HepG2 (cell line): Measurements from ENCODE around the gene ANKS3. TPM values are rescaled to one million over a fixed set of nuclear protein-coding genes. Genes with fewer than 3 reads are reported as not detected.

ENCODE experiments used
- ATAC-seq: fragments of 200-7000 bp; cut with Tn5 transposase; 3 replicates; pipeline ENCODE4 v1.9.1; 2020; ENCODE audit warnings: mild to moderate bottlenecking, moderate library complexity
- BruUV-seq: library from RNA; stranded (reverse); fragments of 400-500 nt; replicated peaks from 2 replicates; lab custom pipeline; 2021; lab: Mats Ljungman, UMichigan
- CTCF ChIA-PET: fragments of 300-600 bp; formaldehyde crosslinking; extraction: SDS; loops from one replicate; lab custom pipeline; 2021; ENCODE audit warnings: low total read pairs, inconsistent platforms, low intra/inter-chr PET ratio; lab: Yijun Ruan, JAX
- POLR2A ChIA-PET: fragments of 350-600 bp; sonication (Branson Sonifier 250); formaldehyde crosslinking; loops from one replicate; lab custom pipeline; 2020; ENCODE audit warnings: antibody characterized with exemption, inconsistent platforms; lab: Yijun Ruan, JAX
- DNase-seq: peaks from one replicate; pipeline ENCODE4 v3.0.0-alpha.2; 2015; ENCODE audit warnings: low spot score
- FAIRE-seq: peaks from 3 replicates; lab custom pipeline; 2011; peaks lifted over from hg19 to GRCh38; lab: Jason Lieb, UNC
- H2AFZ ChIP-seq: one replicate; pipeline ENCODE4 v1.6.1; 2011; ENCODE audit warnings: low read length, inconsistent platforms
- H3K27ac ChIP-seq: fragments of 300-600 bp; 3 replicates; pipeline ENCODE4 v1.8.0; 2011; ENCODE audit warnings: mixed run types, mild to moderate bottlenecking, mixed read lengths, low read length, inconsistent platforms; ENCODE audit not compliant: insufficient read depth; ENCODE audit errors: extremely low read length
- H3K27me3 ChIP-seq, 2 experiments: fragments of 200-600 bp in 1 of 2; 2 replicates in 1 of 2; 3 replicates in 1 of 2; pipeline versions ENCODE4 v1.6.0 to v1.8.0; 2011; ENCODE audit warnings: low read length in 2 of 2, mild to moderate bottlenecking in 2 of 2, moderate library complexity in 2 of 2, inconsistent platforms in 1 of 2; ENCODE audit not compliant: insufficient read depth in 2 of 2, control insufficient read depth in 1 of 2
- H3K36me3 ChIP-seq, 2 experiments: fragments of 200-600 bp in 1 of 2; replicated peaks in 1 of 2; 2 replicates in 1 of 2; 3 replicates in 1 of 2; pipeline versions ENCODE4 v1.5.1 to v1.8.0; 2011; ENCODE audit warnings: low read length in 2 of 2, inconsistent platforms in 1 of 2; ENCODE audit not compliant: insufficient read depth in 2 of 2, control insufficient read depth in 1 of 2
- H3K4me1 ChIP-seq: 2 replicates; pipeline ENCODE4 v1.5.1; 2012; ENCODE audit warnings: low read length, inconsistent platforms; ENCODE audit not compliant: insufficient read depth
- H3K4me2 ChIP-seq: 2 replicates; pipeline ENCODE4 v1.6.0; 2011; ENCODE audit warnings: low read depth, low read length, inconsistent platforms
- H3K4me3 ChIP-seq, 3 experiments: fragments of 200-600 bp in 1 of 3; sonication (generic), shearing (Covaris generic) in 1 of 3; replicated peaks in 1 of 3; 2 replicates each; pipeline ENCODE4 v1.5.1; 2011 to 2016; ENCODE audit warnings: low read length in 3 of 3, inconsistent platforms in 2 of 3, low read depth in 2 of 3, mild to moderate bottlenecking in 2 of 3, control low read depth in 1 of 3, mixed read lengths in 1 of 3; ENCODE audit not compliant: insufficient read depth in 1 of 3
- H3K79me2 ChIP-seq: one replicate; pipeline ENCODE4 v1.6.1; 2011; ENCODE audit warnings: low read length, inconsistent platforms; ENCODE audit not compliant: insufficient read depth
- H3K9ac ChIP-seq: 2 replicates; pipeline ENCODE4 v1.6.0; 2011; ENCODE audit warnings: mild to moderate bottlenecking, low read depth, low read length, inconsistent platforms; ENCODE audit not compliant: insufficient read depth
- H3K9me3 ChIP-seq: 2 replicates; pipeline ENCODE4 v1.5.1; 2012; ENCODE audit warnings: mild to moderate bottlenecking, low read length
- H4K20me1 ChIP-seq: 2 replicates; pipeline ENCODE4 v1.6.0; 2011; ENCODE audit warnings: inconsistent platforms, mild to moderate bottlenecking, low read length, moderate library complexity; ENCODE audit not compliant: insufficient read depth
- ATF1 ChIP-seq: IDR thresholded peaks from 2 replicates; pipeline ENCODE4 v1.6.1; 2016; ENCODE audit warnings: mild to moderate bottlenecking, control low read depth
- ATF7-NPFF ChIP-seq: sonication (generic); formaldehyde crosslinking; IDR thresholded peaks from 2 replicates; pipeline ENCODE4 v1.8.1; 2023; ENCODE audit warnings: mild to moderate bottlenecking, low read depth, missing genetic modification reagents, moderate library complexity
- CHCHD3 ChIP-seq: sonication (generic); formaldehyde crosslinking; IDR thresholded peaks from 2 replicates; pipeline ENCODE4 v1.8.0; 2022; ENCODE audit warnings: mild to moderate bottlenecking, missing genetic modification reagents, moderate library complexity
- CREBL2 ChIP-seq: sonication (generic); formaldehyde crosslinking; IDR thresholded peaks from 2 replicates; pipeline ENCODE4 v1.8.1; 2023; ENCODE audit warnings: missing genetic modification reagents, mild to moderate bottlenecking, borderline replicate concordance
- KDM5A ChIP-seq: fragments of 200-600 bp; sonication (generic); IDR thresholded peaks from 2 replicates; pipeline ENCODE4 v1.7.0; 2018; ENCODE audit warnings: antibody characterized with exemption, mild to moderate bottlenecking, low read length, borderline replicate concordance
- NFIC ChIP-seq: IDR thresholded peaks from 2 replicates; pipeline ENCODE4 v1.6.1; 2012; ENCODE audit warnings: mild to moderate bottlenecking, low read length, inconsistent platforms
- RXRA ChIP-seq: sonication (generic); formaldehyde crosslinking; IDR thresholded peaks from 2 replicates; pipeline ENCODE4 v1.5.1; 2020; ENCODE audit warnings: missing genetic modification reagents
- ZBTB7A ChIP-seq: sonication (generic); formaldehyde crosslinking; IDR thresholded peaks from 2 replicates; pipeline ENCODE4 v1.8.0; 2022; ENCODE audit warnings: mild to moderate bottlenecking, missing genetic modification reagents
- ZFP36L1 ChIP-seq: sonication (generic); formaldehyde crosslinking; IDR thresholded peaks from 2 replicates; pipeline ENCODE4 v1.8.0; 2022; ENCODE audit warnings: mild to moderate bottlenecking, missing genetic modification reagents, moderate library complexity
- ZKSCAN5 ChIP-seq: sonication (generic); formaldehyde crosslinking; IDR thresholded peaks from 2 replicates; pipeline ENCODE4 v1.5.1; 2020; ENCODE audit warnings: mild to moderate bottlenecking, missing genetic modification reagents
- ZNF234 ChIP-seq: sonication (generic); formaldehyde crosslinking; conservative IDR thresholded peaks from 2 replicates; pipeline ENCODE4 v1.5.1; 2020; ENCODE audit warnings: mild to moderate bottlenecking, missing genetic modification reagents
- ZNF496 ChIP-seq: sonication (generic); formaldehyde crosslinking; IDR thresholded peaks from 2 replicates; pipeline ENCODE4 v1.8.1; 2023; ENCODE audit warnings: mild to moderate bottlenecking, moderate library complexity, missing genetic modification reagents; ENCODE audit not compliant: insufficient replicate concordance
- ZNF549 ChIP-seq: sonication (generic); formaldehyde crosslinking; IDR thresholded peaks from 2 replicates; pipeline ENCODE4 v1.5.0; 2020; ENCODE audit warnings: missing genetic modification reagents
- ZNF704 ChIP-seq: sonication (generic); formaldehyde crosslinking; IDR thresholded peaks from 2 replicates; pipeline ENCODE4 v1.8.1; 2023; ENCODE audit warnings: mild to moderate bottlenecking, inconsistent platforms, moderate library complexity, missing genetic modification reagents, borderline replicate concordance
- ZNF749 ChIP-seq: sonication (generic); formaldehyde crosslinking; IDR thresholded peaks from 2 replicates; pipeline ENCODE4 v1.8.0; 2022; ENCODE audit warnings: mild to moderate bottlenecking, missing genetic modification reagents, moderate library complexity, borderline replicate concordance
- ZNF766 ChIP-seq: sonication (generic); formaldehyde crosslinking; IDR thresholded peaks from 2 replicates; pipeline ENCODE4 v1.5.0; 2020; ENCODE audit warnings: missing genetic modification reagents, borderline replicate concordance
- ZNF768 ChIP-seq: sonication (generic); formaldehyde crosslinking; IDR thresholded peaks from 2 replicates; pipeline ENCODE4 v1.4.0; 2020; ENCODE audit warnings: missing genetic modification reagents
- ZNF850 ChIP-seq: sonication (generic); formaldehyde crosslinking; conservative IDR thresholded peaks from 2 replicates; pipeline ENCODE4 v1.9.0; 2021; ENCODE audit warnings: mild to moderate bottlenecking, missing genetic modification reagents
- ZNF879 ChIP-seq: sonication (generic); formaldehyde crosslinking; IDR thresholded peaks from 2 replicates; pipeline ENCODE4 v1.8.1; 2023; ENCODE audit warnings: missing genetic modification reagents
- ZXDC ChIP-seq: sonication (generic); formaldehyde crosslinking; IDR thresholded peaks from 2 replicates; pipeline ENCODE4 v1.5.0; 2020; ENCODE audit warnings: mild to moderate bottlenecking, missing genetic modification reagents
- WGBS: methylation state at CpG from one replicate; pipeline ENCODE4 v1.1.6; 2017; ENCODE audit warnings: low lambda C conversion rate; 5-methylcytosine and 5-hydroxymethylcytosine counted together
- in situ Hi-C: cut with HindIII; loops from 2 replicates; pipeline ENCODE4 v1.10.0; 2017; ENCODE audit warnings: low pct_unique_long_range_greater_than_20kb; ENCODE audit not compliant: extremely low pct_ligation_motif_present
- intact Hi-C: fragments of 100-400 bp; cut with micrococcal nuclease; formaldehyde crosslinking; loops from one replicate; pipeline ENCODE4 v1.10.0; 2022; ENCODE audit not compliant: unreplicated experiment
- polyA plus RNA-seq, 8 experiments: library from polyadenylated mRNA; depleted of rRNA in 3 of 8; stranded (reverse) in 7 of 8; unstranded in 1 of 8; fragments of >200 nt; fragmentation: Illumina TruSeq in 4 of 8; extraction: Trizol in 4 of 8; gene quantifications; 2 replicates each; pipeline versions ENCODE4 v1.2.1 to v1.2.3, GENCODE V29; 2011 to 2016; ENCODE audit warnings: low read depth in 4 of 8, missing spikeins in 1 of 8, mixed read lengths in 1 of 8; ENCODE audit not compliant: insufficient read depth in 1 of 8
- total RNA-seq, 5 experiments: library from RNA; depleted of rRNA; stranded (reverse); fragments of >200 nt; fragmentation: Illumina TruSeq; extraction: Trizol; gene quantifications; 2 replicates each; pipeline ENCODE4 v1.2.3, GENCODE V29; 2016; ENCODE audit warnings: low read depth in 1 of 5

Gene ANKS3
- total and polyA plus RNA-seq, 2 of the 13 experiments (the other 11 are each of a cell fraction or from before 2014, with no cell fraction given), result 11.4 to 15.9 TPM

- BruUV-seq, result TSS peak; percentile 45
- CTCF ChIA-PET, result no interaction called here
- in situ Hi-C loops, result no loop called here
- TF ChIP-seq RXRA (0 out of 2 replicates have a peak, but pooled peaks have one; percentile 31), ZNF879 (CRISPR knock-in tag) (no peak), ZNF850 (CRISPR knock-in tag) (no peak), ZNF549 (no peak), CHCHD3 (CRISPR knock-in tag) (peak; percentile 17; the same call in 1 of the 2 replicates), CREBL2 (CRISPR knock-in tag) (0 out of 2 replicates have a peak, but pooled peaks have one; percentile 43), ZNF768 (CRISPR knock-in tag) (peak; percentile 18; the same call in 1 of the 2 replicates), KDM5A (peak; percentile 44; the same call in 1 of the 2 replicates), NFIC (no peak), ZNF496 (no peak), ZBTB7A (peak; percentile 38; the same call in 1 of the 2 replicates), ZXDC (0 out of 2 replicates have a peak, but pooled peaks have one; percentile 60), ZNF704 (0 out of 2 replicates have a peak, but pooled peaks have one; percentile 6), ZNF234 (0 out of 2 replicates have a peak, but pooled peaks have one; percentile 10), ZKSCAN5 (CRISPR knock-in tag) (0 out of 2 replicates have a peak, but pooled peaks have one; percentile 14), ZNF749 (CRISPR knock-in tag) (peak; percentile 2; the same call in 1 of the 2 replicates), ATF1 (CRISPR knock-in tag) (no peak), ZFP36L1 (CRISPR knock-in tag) (0 out of 2 replicates have a peak, but pooled peaks have one; percentile 13), ATF7-NPFF (CRISPR knock-in tag) (peak; percentile 58), ZNF766 (CRISPR knock-in tag) (0 out of 2 replicates have a peak, but pooled peaks have one; percentile 17)
Measured at GRCh38 chr16:4693956-4694641, 40.0 kb downstream of the ANKS3 start.

More at GRCh38 chr16:4693956-4694641, 40.0 kb downstream of the ANKS3 start:
- peak overlapping the region; percentile 79 for H3K4me2 ChIP-seq
- H3K27me3 ChIP-seq, result no peaks in the 10 kb centered on the region
- peaks cover 11 to 28% of the 10 kb centered on the region in 2 experiments for H3K36me3 ChIP-seq
- peaks cover 3% of the 10 kb centered on the region for H3K79me2 ChIP-seq
- DNase-seq (no peak), FAIRE-seq (no peak), ATAC-seq (peak; percentile 5)
- H3K27ac ChIP-seq, result peak overlapping the region; percentile 67
- no peak overlapping the region for H2AFZ ChIP-seq
- H3K4me3 ChIP-seq, result peak overlapping the region; percentile 73 to 96 (median 80)
- no peaks in the 10 kb centered on the region for H3K9me3 ChIP-seq
- H3K9ac ChIP-seq, result peak overlapping the region; percentile 91
- intact Hi-C loops, result no loop called here
- peaks cover 38% of the 10 kb centered on the region for H3K4me1 ChIP-seq
- 18% methylated on average over 9 of the region's 54 CpGs for WGBS
- POLR2A ChIA-PET, result interaction anchor here (0.7 to 2.1 kb wide), 6 partner anchors 8 to 264 kb away, joined by 3 to 8 read pairs (median 4); partner anchors contain the start of genes ANKS3, DNAAF8 and SEC14L5
- no peaks in the 10 kb centered on the region for H4K20me1 ChIP-seq
